Tibial nerve (tissue), 3 donors: ENCODE measurements around the gene MYO1A.

Experiments used
- CTCF ChIP-seq, 5 experiments: fragments of 200-600 bp in 3 of 5; fragments of 450-650 bp in 2 of 5; sonication (generic) in 3 of 5; IDR thresholded peaks; one replicate each; pipeline ENCODE4 v1.5.1; 2016 to 2019; ENCODE audit warnings: antibody characterized with exemption in 5 of 5, mild to moderate bottlenecking in 3 of 5, moderate library complexity in 2 of 5
- POLR2A ChIP-seq, 2 donors: fragments of 450-650 bp; IDR thresholded peaks; one replicate each; pipeline ENCODE4 v1.6.1; 2017; ENCODE audit warnings: antibody characterized with exemption in 2 of 2, mild to moderate bottlenecking in 2 of 2, moderate library complexity in 2 of 2

GRCh38 chr12:56998316-56998715 is 51.6 kb downstream of the MYO1A start:
- no peak for TF ChIP-seq POLR2A (IDR thresholded peaks at IDR 0.05)
- TF ChIP-seq CTCF (IDR thresholded peaks at IDR 0.05), result no peak
